ENCODE measurements around the gene SPO11. TPM values are rescaled to one million over a fixed set of nuclear protein-coding genes. Genes with fewer than 3 reads are reported as not detected.

Gene SPO11
- total and polyA plus RNA-seq, 2 of the 4 experiments (the other 2 are of a cell fraction): not detected

DNA sequence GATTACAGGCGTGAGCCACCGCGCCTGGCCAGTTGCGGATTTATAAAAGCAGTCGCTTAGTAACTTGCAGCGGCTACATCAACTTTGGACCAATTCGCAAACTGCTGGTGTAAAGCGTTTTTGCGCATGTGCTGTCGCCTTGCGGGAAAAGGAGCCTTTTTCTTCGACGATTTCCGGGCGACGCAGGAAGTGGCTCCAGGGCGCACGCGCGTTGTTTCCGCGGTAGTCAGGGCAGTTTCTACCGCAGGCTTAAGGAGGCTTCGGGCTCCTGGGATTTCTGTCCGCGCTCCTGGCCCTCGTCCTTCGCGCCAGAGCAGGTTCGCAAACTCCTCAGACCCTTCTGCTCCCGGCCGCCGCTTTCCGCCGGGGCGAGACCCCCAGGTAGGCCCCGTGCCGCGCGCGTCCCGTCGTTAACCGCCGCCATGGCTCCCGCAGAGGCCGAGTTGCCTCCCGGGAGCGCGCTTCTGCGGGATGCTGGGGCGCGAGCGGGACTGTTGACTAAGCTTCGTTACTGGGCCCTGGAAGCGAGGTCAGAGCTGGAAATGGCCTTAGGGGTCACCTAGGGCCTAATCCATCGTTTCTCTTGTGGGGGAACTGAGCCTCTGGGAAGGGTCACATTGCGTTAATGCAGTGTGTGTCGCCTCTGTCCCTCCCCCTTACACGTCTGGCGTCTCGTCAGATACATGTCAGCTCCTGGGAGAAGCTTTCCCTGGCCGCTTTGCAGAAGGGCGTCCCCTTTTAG lies 21.6 kb downstream of the SPO11 start, which contains the start of gene RAE1:
TSS of gene RAE1 (plus strand) at position 214 of the 742 bp plus-strand sequence. CDS start 2,784 bp downstream, outside the sequence.
- DNase-seq (peak; percentile 92), ATAC-seq (ENCODE audit: low read depth) (peak; percentile 93)
- peak within 1 kb of the TSS; percentile 81 for H2AK9ac ChIP-seq (replicated peaks; ENCODE audit: low read depth, low read length, poor library complexity)
- peaks cover 14% of the 10 kb centered on the region for H4K20me1 ChIP-seq (ENCODE audit: insufficient read depth, low read length)
- peaks cover 3% of the 10 kb centered on the region; the same call in 1 of the 2 replicates for H3K4me1 ChIP-seq (ENCODE audit: control insufficient read depth, insufficient read depth, low read length)
- ChIA-PET POLR2A (ENCODE audit: unreplicated experiment) (interaction anchor here (0.9 to 1.0 kb wide), 2 partner anchors 9 to 11 kb away, joined by 3 read pairs; no protein-coding TSS in a partner anchor), CTCF (interaction anchor here (0.6 kb wide), 1 partner anchor 1474 kb away, joined by 3 read pairs; no protein-coding TSS in a partner anchor)
- H2BK120ac ChIP-seq (ENCODE audit: low read depth, low read length): no peak within 1 kb of the TSS
- peak within 1 kb of the TSS; percentile 96 for H3K4me2 ChIP-seq (ENCODE audit: low read depth, low read length)
- H3K9me1 ChIP-seq (ENCODE audit: insufficient read depth, low read length): 0 out of 2 replicates have a peak, but pooled peaks cover 3% of the 10 kb centered on the region
- H3K4ac ChIP-seq (ENCODE audit: low read depth, low read length): peak within 1 kb of the TSS; percentile 79
- peaks cover 18 to 31% of the 10 kb centered on the region in 2 experiments for H3K79me1 ChIP-seq (ENCODE audit: low read depth in 1 of 2, low read length in 2 of 2)
- TF ChIP-seq MAFK (IDR thresholded peaks at IDR 0.05; ENCODE audit: low read depth, low read length) (0 out of 2 replicates have a peak, but pooled peaks have one; percentile 18), BHLHE40 (IDR thresholded peaks at IDR 0.05; ENCODE audit: low read depth, low read length) (no peak), POLR2A (IDR thresholded peaks at IDR 0.05; ENCODE audit: low read depth, low read length) (peak; percentile 91), CHD1 (IDR thresholded peaks at IDR 0.05; ENCODE audit: low read depth, low read length) (no peak), CEBPB (IDR thresholded peaks at IDR 0.05; ENCODE audit: low read depth, low read length) (no peak), RAD21 (IDR thresholded peaks at IDR 0.05; ENCODE audit: low read length) (no peak), NFE2L2 (IDR thresholded peaks at IDR 0.05; ENCODE audit: low read depth, low read length) (no peak), RCOR1 (IDR thresholded peaks at IDR 0.05; ENCODE audit: insufficient replicate concordance, low read length) (no peak)
- TF ChIP-seq, protein P1, sequence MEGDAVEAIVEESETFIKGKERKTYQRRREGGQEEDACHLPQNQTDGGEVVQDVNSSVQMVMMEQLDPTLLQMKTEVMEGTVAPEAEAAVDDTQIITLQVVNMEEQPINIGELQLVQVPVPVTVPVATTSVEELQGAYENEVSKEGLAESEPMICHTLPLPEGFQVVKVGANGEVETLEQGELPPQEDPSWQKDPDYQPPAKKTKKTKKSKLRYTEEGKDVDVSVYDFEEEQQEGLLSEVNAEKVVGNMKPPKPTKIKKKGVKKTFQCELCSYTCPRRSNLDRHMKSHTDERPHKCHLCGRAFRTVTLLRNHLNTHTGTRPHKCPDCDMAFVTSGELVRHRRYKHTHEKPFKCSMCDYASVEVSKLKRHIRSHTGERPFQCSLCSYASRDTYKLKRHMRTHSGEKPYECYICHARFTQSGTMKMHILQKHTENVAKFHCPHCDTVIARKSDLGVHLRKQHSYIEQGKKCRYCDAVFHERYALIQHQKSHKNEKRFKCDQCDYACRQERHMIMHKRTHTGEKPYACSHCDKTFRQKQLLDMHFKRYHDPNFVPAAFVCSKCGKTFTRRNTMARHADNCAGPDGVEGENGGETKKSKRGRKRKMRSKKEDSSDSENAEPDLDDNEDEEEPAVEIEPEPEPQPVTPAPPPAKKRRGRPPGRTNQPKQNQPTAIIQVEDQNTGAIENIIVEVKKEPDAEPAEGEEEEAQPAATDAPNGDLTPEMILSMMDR (conservative IDR thresholded peaks at IDR 0.05; ENCODE audit: low read depth, low read length): no peak
- TF ChIP-seq, protein P2, sequence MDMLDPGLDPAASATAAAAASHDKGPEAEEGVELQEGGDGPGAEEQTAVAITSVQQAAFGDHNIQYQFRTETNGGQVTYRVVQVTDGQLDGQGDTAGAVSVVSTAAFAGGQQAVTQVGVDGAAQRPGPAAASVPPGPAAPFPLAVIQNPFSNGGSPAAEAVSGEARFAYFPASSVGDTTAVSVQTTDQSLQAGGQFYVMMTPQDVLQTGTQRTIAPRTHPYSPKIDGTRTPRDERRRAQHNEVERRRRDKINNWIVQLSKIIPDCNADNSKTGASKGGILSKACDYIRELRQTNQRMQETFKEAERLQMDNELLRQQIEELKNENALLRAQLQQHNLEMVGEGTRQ (IDR thresholded peaks at IDR 0.05; ENCODE audit: low read depth, low read length): no peak
- intact Hi-C loops (cut with micrococcal nuclease) (no loop called here), in situ Hi-C loops (cut with MboI; ENCODE audit: low sequenced_read_pairs) (loop anchor here (25.0 kb wide), 1 partner anchor 964 kb away; the partner anchor contains the start of genes AURKA and CSTF1), dilution Hi-C loops (cut with HindIII; ENCODE audit: low sequenced_read_pairs, unreplicated experiment) (no loop called here)
- BruUV-seq (replicated peaks): TSS peak; percentile 28
- peak within 1 kb of the TSS; percentile 65; the same call in 1 of the 2 replicates for H2AK5ac ChIP-seq (ENCODE audit: low read depth, low read length)
- peak within 1 kb of the TSS; percentile 77 for H3K56ac ChIP-seq (ENCODE audit: extremely low read depth, insufficient read depth, low read length)
- peak within 1 kb of the TSS; percentile 82 for H3K4me3 ChIP-seq (ENCODE audit: insufficient read depth, low read depth, low read length)
- H3K27me3 ChIP-seq (ENCODE audit: control insufficient read depth, insufficient read depth, low read length): no peaks in the 10 kb centered on the region
- peak within 1 kb of the TSS; percentile 89 for H3K27ac ChIP-seq (ENCODE audit: insufficient read depth, low read length)
- H3K18ac ChIP-seq (ENCODE audit: low read depth, low read length): no peak within 1 kb of the TSS
- H3K36me3 ChIP-seq (ENCODE audit: control insufficient read depth, insufficient read depth, low read length): peaks cover 15% of the 10 kb centered on the region
- H2BK15ac ChIP-seq (ENCODE audit: low read depth, low read length): no peak within 1 kb of the TSS
- H3K9ac ChIP-seq (ENCODE audit: low read depth, low read length): peak within 1 kb of the TSS; percentile 96
- no peaks in the 10 kb centered on the region for H3K9me3 ChIP-seq (ENCODE audit: control insufficient read depth, insufficient read depth, low read length)
- peak within 1 kb of the TSS; percentile 99 for H2AFZ ChIP-seq (replicated peaks; ENCODE audit: low read length, poor library complexity)
- H4K8ac ChIP-seq (ENCODE audit: low read depth in 2 of 2, low read length in 2 of 2): peak within 1 kb of the TSS; percentile 66 to 94
- peak within 1 kb of the TSS; percentile 79 for H2BK5ac ChIP-seq (ENCODE audit: low read depth, low read length, poor library complexity, severe bottlenecking)
- H3K14ac ChIP-seq (replicated peaks; ENCODE audit: low read depth, low read length): peak within 1 kb of the TSS; percentile 54; the same call in 1 of the 2 replicates
- H4K91ac ChIP-seq (ENCODE audit: insufficient read depth, low read depth, low read length): peak within 1 kb of the TSS; percentile 74; the same call in 1 of the 2 replicates
- WGBS, 2 experiments (ENCODE audit: extremely low coverage in 2 of 2, insufficient read length in 1 of 2): 0% methylated on average over 39 of the region's 64 CpGs; no CpG with 5 or more reads in 1 of the 2 experiments
- H2BK20ac ChIP-seq (ENCODE audit: low read depth, low read length): no peak within 1 kb of the TSS
- peak within 1 kb of the TSS; percentile 48 for H3K23ac ChIP-seq (ENCODE audit: low read depth, low read length)
- peak within 1 kb of the TSS; percentile 90 for H4K5ac ChIP-seq (ENCODE audit: low read depth, low read length)

Data from IMR-90 (cell line).